ENCODE measurements around the gene SSUH2.
"Not testable (repeated sequence)": the region's sequence is repeated elsewhere in the genome, so short reads cannot be mapped to it uniquely, and the experiment has no call there.

SSUH2 gene

GRCh38 chr3:8581806-8582445, 62.7 kb downstream of the SSUH2 start:
- H3K4me3 ChIP-seq (ENCODE audit: low read depth, low read length), result no peak overlapping the region
- TF ChIP-seq, protein P1, sequence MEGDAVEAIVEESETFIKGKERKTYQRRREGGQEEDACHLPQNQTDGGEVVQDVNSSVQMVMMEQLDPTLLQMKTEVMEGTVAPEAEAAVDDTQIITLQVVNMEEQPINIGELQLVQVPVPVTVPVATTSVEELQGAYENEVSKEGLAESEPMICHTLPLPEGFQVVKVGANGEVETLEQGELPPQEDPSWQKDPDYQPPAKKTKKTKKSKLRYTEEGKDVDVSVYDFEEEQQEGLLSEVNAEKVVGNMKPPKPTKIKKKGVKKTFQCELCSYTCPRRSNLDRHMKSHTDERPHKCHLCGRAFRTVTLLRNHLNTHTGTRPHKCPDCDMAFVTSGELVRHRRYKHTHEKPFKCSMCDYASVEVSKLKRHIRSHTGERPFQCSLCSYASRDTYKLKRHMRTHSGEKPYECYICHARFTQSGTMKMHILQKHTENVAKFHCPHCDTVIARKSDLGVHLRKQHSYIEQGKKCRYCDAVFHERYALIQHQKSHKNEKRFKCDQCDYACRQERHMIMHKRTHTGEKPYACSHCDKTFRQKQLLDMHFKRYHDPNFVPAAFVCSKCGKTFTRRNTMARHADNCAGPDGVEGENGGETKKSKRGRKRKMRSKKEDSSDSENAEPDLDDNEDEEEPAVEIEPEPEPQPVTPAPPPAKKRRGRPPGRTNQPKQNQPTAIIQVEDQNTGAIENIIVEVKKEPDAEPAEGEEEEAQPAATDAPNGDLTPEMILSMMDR (IDR thresholded peaks at IDR 0.05; ENCODE audit: borderline replicate concordance, insufficient read depth, low read depth, low read length), result no peak

DNA sequence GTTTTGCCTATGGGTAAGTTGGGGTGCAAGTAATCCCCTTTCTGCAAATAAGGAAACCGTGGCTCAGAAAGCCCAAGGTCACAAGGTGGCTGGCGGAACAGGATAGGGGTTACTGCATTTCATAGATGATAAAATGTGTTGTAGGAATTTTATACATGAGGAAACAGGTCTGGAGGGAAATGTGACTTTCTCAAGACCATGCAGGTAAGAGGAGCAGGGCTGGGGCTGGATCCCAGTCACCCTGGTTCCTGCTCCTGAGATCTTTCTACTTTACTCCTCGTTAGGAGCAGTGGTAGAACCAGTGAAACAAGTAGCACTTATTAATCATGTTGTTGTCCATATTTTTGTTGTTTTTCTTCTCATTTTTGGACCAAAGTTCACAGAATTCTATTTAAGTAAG, 63.2 kb downstream of the SSUH2 start:
- TF ChIP-seq, protein P1 (IDR thresholded peaks at IDR 0.05; ENCODE audit: borderline replicate concordance, insufficient read depth, low read depth, low read length), result no peak

DNA sequence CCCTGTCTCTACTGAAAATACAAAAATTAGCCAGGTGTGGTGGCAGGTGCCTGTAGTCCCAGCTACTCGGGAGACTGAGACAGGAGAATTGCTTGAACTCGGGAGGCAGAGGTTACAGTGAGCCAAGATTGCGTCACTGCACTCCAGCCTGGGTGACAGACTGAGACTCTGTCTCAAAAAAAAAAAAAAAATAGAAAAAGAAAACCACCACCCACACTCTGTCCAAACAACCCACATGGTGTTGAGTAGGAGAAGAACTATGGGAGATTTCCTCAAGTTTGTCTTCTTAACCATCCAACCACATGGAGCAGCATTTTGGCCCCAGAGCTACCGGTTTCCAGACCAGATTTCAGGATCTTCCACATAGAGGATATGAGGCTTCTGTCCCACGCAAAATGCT, 64.2 kb downstream of the SSUH2 start:
- H3K4me3 ChIP-seq (ENCODE audit: low read depth, low read length), result not testable (repeated sequence)

More for the DNA sequence above, 63.2 kb downstream of the SSUH2 start:
- no peak overlapping the region for H3K4me3 ChIP-seq (ENCODE audit: low read depth, low read length)

DNA sequence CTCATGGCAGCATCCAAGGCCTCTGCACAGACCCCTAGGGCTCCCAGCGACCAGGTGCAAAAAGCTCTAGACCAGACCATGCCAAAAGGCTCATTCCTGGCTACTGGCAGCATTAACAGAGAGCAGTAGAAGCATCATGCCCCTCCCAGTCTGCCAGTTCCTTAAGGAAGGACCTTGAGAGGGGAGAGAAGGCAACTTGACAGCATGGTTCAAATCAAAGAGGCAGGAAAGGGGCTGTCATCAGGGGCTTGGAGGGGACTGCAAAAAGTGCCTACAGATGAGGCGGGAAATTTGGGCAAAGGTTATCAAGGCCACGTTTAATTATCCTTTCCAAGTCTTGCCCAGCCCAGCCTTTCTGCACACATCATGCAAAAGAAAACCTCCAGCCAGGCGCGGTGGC, 64.7 kb downstream of the SSUH2 start:
- TF ChIP-seq, protein P1 (IDR thresholded peaks at IDR 0.05; ENCODE audit: borderline replicate concordance, insufficient read depth, low read depth, low read length), result no peak
- no peak overlapping the region for H3K4me3 ChIP-seq (ENCODE audit: low read depth, low read length)

DNA sequence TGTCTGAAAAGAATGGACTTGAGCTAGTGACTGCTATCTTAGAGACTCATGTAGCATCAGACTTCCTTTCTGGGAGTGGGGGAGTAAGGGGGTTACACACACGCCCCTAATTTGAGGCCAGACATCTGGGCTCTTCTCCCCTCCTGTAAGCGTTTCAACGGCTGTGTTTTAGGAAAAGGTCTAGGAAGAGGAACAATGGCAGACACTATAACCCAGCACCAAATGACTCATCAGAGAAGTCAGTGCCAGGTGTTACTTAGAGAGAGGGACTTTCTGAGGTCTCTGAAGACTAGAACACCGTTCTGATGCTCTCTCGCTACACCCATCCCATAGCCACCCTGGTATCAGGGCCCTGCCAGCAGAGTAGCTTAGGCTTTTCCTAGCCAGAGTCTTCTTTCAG, 65.5 kb downstream of the SSUH2 start:
- TF ChIP-seq, protein P1 (IDR thresholded peaks at IDR 0.05; ENCODE audit: borderline replicate concordance, insufficient read depth, low read depth, low read length), result no peak
- no peak overlapping the region for H3K4me3 ChIP-seq (ENCODE audit: low read depth, low read length)

- H3K4me3 ChIP-seq (ENCODE audit: low read depth, low read length), result no peak overlapping the region
- TF ChIP-seq, protein P1 (IDR thresholded peaks at IDR 0.05; ENCODE audit: borderline replicate concordance, insufficient read depth, low read depth, low read length), result no peak
These were observed 66.3 kb downstream of the SSUH2 start for GRCh38 chr3:8578282-8578681.

GRCh38 chr3:8576841-8577571, 67.6 kb downstream of the SSUH2 start:
- no peak overlapping the region for H3K4me3 ChIP-seq (ENCODE audit: low read depth, low read length)

More at GRCh38 chr3:8576841-8577571, 67.6 kb downstream of the SSUH2 start:
- TF ChIP-seq, protein P1 (IDR thresholded peaks at IDR 0.05; ENCODE audit: borderline replicate concordance, insufficient read depth, low read depth, low read length), result no peak
